SK-N-SH (cell line): Measurements from ENCODE around the gene ARID2. TPM values are rescaled to one million over a fixed set of nuclear protein-coding genes. Genes with fewer than 3 reads are reported as not detected.

Experiments used
- CTCF ChIA-PET: fragments of 300-600, 350-600 bp; formaldehyde crosslinking; extraction: SDS; loops from one replicate; lab custom pipeline; 2021; lab: Yijun Ruan, JAX
- POLR2A ChIA-PET: fragments of 350-600 bp; sonication (Branson Sonifier 250); formaldehyde crosslinking; extraction: SDS; loops from one replicate; lab custom pipeline; 2020; ENCODE audit warnings: antibody characterized with exemption, inconsistent platforms; lab: Yijun Ruan, JAX
- DNase-seq: peaks from one replicate; pipeline ENCODE4 v3.0.0; 2012
- H2AFZ ChIP-seq: fragments of 200-600 bp; sonication (generic); 2 replicates; pipeline ENCODE4 v1.8.1; 2016; ENCODE audit warnings: antibody characterized with exemption, mild to moderate bottlenecking, low read depth
- H3F3A ChIP-seq: fragments of 200-600 bp; sonication (generic); replicated peaks from 2 replicates; pipeline ENCODE3; 2016; ENCODE audit warnings: antibody characterized with exemption, mild to moderate bottlenecking; ENCODE audit not compliant: insufficient read depth
- H3K27ac ChIP-seq, 2 experiments: fragments of 200-500 bp in 1 of 2; fragments of 200-600 bp in 1 of 2; sonication (Bioruptor generic) in 1 of 2; sonication (generic), shearing (Covaris generic) in 1 of 2; 2 replicates each; pipeline versions ENCODE4 v1.5.1 to v1.6.1; 2014 to 2016; ENCODE audit warnings: low read depth in 2 of 2, inconsistent platforms in 1 of 2, low read length in 1 of 2, mild to moderate bottlenecking in 1 of 2, mixed read lengths in 1 of 2
- H3K27me3 ChIP-seq: fragments of 200-600 bp; sonication (generic), shearing (Covaris generic); 2 replicates; pipeline ENCODE4 v1.6.1; 2016; ENCODE audit warnings: mixed run types; ENCODE audit not compliant: insufficient read depth
- H3K36me3 ChIP-seq, 2 experiments: fragments of 200-500 bp in 1 of 2; fragments of 200-600 bp in 1 of 2; sonication (Bioruptor generic) in 1 of 2; sonication (generic) in 1 of 2; replicated peaks in 1 of 2; 2 replicates each; pipeline versions ENCODE3 to v1.5.1; 2014 to 2016; ENCODE audit warnings: low read length in 1 of 2, mild to moderate bottlenecking in 1 of 2; ENCODE audit not compliant: insufficient read depth in 2 of 2, control insufficient read depth in 1 of 2
- H3K4me1 ChIP-seq, 2 experiments: fragments of 200-500 bp in 1 of 2; fragments of 200-600 bp in 1 of 2; sonication (Bioruptor generic) in 1 of 2; sonication (generic), shearing (Covaris generic) in 1 of 2; 2 replicates each; pipeline versions ENCODE4 v1.5.1 to v1.6.1; 2014 to 2016; ENCODE audit warnings: low read depth in 1 of 2, low read length in 1 of 2, mixed run types in 1 of 2; ENCODE audit not compliant: insufficient read depth in 2 of 2, control insufficient read depth in 1 of 2
- H3K4me2 ChIP-seq: fragments of 200-600 bp; sonication (generic), shearing (Covaris generic); 2 replicates; pipeline ENCODE4 v1.6.1; 2017; ENCODE audit warnings: mixed run types
- H3K4me3 ChIP-seq, 2 experiments: fragments of 200-500 bp in 1 of 2; fragments of 200-600 bp in 1 of 2; sonication (Bioruptor generic) in 1 of 2; sonication (generic), shearing (Covaris generic) in 1 of 2; 2 replicates each; pipeline versions ENCODE4 v1.5.1 to v1.8.1; 2014 to 2016; ENCODE audit warnings: low read depth in 2 of 2, inconsistent platforms in 1 of 2, low read length in 1 of 2, mild to moderate bottlenecking in 1 of 2, mixed read lengths in 1 of 2, moderate library complexity in 1 of 2
- H3K79me2 ChIP-seq: fragments of 200-600 bp; sonication (generic); 2 replicates; pipeline ENCODE4 v1.8.1; 2017; ENCODE audit warnings: mild to moderate bottlenecking; ENCODE audit not compliant: insufficient read depth
- H3K9ac ChIP-seq: fragments of 200-600 bp; sonication (generic); 2 replicates; pipeline ENCODE4 v1.6.1; 2017; ENCODE audit warnings: mixed run types
- H3K9me2 ChIP-seq: fragments of 200-600 bp; sonication (generic); 2 replicates; pipeline ENCODE4 v1.6.1; 2017; ENCODE audit warnings: mixed run types
- H3K9me3 ChIP-seq: fragments of 200-600 bp; sonication (generic); 2 replicates; pipeline ENCODE4 v1.6.1; 2017; ENCODE audit warnings: mixed run types, mild to moderate bottlenecking, moderate library complexity
- H4K20me1 ChIP-seq: fragments of 200-600 bp; sonication (generic); 2 replicates; pipeline ENCODE4 v1.6.1; 2017; ENCODE audit warnings: mild to moderate bottlenecking, mixed run types; ENCODE audit not compliant: insufficient read depth
- CHD2 ChIP-seq: fragments of 150-350 bp; IDR thresholded peaks from 2 replicates; pipeline ENCODE4 v1.6.1; 2018; ENCODE audit warnings: low read length; ENCODE audit not compliant: partially characterized antibody
- MXI1 ChIP-seq: IDR thresholded peaks from 2 replicates; pipeline ENCODE4 v1.6.1; 2012; ENCODE audit warnings: mild to moderate bottlenecking, low read depth, low read length, improper control_type of control experiment
- RCOR1 ChIP-seq: fragments of 150-350 bp; IDR thresholded peaks from 2 replicates; pipeline ENCODE4 v1.6.1; 2017; ENCODE audit warnings: antibody characterized with exemption, low read length
- TEAD4 ChIP-seq: IDR thresholded peaks from 2 replicates; pipeline ENCODE4 v1.4.0; 2012; ENCODE audit warnings: mild to moderate bottlenecking, borderline replicate concordance; ENCODE audit not compliant: insufficient read depth
- WGBS: methylation state at CpG from one replicate; pipeline ENCODE4 v1.1.6; 2017; ENCODE audit warnings: low lambda C conversion rate; 5-methylcytosine and 5-hydroxymethylcytosine counted together
- polyA plus RNA-seq, 3 experiments: library from polyadenylated mRNA; depleted of rRNA; stranded (reverse); fragments of >200 nt; gene quantifications; 2 replicates each; pipeline ENCODE4 v1.2.3, GENCODE V29; 2012
- TF ChIP-seq, protein P1 (sequence below): fragments of 200-600 bp; sonication (generic); IDR thresholded peaks from 2 replicates; pipeline ENCODE4 v1.6.1; 2017; ENCODE audit warnings: antibody characterized with exemption, mild to moderate bottlenecking, moderate library complexity
- TF ChIP-seq, protein P2 (sequence below): fragments of 150-350 bp; IDR thresholded peaks from 2 replicates; pipeline ENCODE4 v1.6.1; 2017; ENCODE audit warnings: antibody characterized with exemption, low read length, low read depth, borderline replicate concordance
- TF ChIP-seq, protein P3 (sequence below): IDR thresholded peaks from 2 replicates; pipeline ENCODE4 v1.6.1; 2012; ENCODE audit warnings: mild to moderate bottlenecking, low read depth, low read length, moderate library complexity

The ARID2 gene
- polyA plus RNA-seq, 1 of the 3 experiments (the other 2 are of a cell fraction), result 5.9 TPM

DNA sequence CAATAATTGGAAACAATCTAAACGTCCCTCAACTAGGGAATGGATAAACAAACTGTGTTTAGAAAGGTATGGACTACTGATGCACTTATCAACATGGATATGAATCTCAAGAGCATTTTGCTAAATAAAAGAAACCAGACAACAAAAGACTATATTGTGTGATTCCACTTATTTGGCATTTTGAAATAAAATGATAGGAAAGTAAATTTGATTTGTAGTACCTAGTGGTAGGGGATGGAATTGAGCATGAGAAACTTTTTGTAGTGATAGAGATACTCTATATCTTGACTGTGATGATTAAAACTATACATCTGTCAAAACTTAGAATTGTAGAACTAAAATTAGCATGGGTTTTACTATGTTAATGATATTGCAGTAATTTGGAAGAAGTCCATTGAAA lies 87.1 kb downstream of the ARID2 start:
- no peak for TF ChIP-seq CHD2
- TF ChIP-seq, protein P1, sequence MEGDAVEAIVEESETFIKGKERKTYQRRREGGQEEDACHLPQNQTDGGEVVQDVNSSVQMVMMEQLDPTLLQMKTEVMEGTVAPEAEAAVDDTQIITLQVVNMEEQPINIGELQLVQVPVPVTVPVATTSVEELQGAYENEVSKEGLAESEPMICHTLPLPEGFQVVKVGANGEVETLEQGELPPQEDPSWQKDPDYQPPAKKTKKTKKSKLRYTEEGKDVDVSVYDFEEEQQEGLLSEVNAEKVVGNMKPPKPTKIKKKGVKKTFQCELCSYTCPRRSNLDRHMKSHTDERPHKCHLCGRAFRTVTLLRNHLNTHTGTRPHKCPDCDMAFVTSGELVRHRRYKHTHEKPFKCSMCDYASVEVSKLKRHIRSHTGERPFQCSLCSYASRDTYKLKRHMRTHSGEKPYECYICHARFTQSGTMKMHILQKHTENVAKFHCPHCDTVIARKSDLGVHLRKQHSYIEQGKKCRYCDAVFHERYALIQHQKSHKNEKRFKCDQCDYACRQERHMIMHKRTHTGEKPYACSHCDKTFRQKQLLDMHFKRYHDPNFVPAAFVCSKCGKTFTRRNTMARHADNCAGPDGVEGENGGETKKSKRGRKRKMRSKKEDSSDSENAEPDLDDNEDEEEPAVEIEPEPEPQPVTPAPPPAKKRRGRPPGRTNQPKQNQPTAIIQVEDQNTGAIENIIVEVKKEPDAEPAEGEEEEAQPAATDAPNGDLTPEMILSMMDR, result peak; percentile 18; the same call in 1 of the 2 replicates
- Histone ChIP-seq H3K9me3 (no peaks in the 10 kb centered on the region), H4K20me1 (no peaks in the 10 kb centered on the region), H3K4me2 (no peak overlapping the region), H3K4me3 (no peak overlapping the region), H3K4me1 (no peaks in the 10 kb centered on the region), H3K9me2 (no peaks in the 10 kb centered on the region), H3K27ac (no peak overlapping the region), H3K36me3 (peaks cover 37 to 71% of the 10 kb centered on the region in 2 experiments), H2AFZ (no peak overlapping the region), H3K9ac (no peak overlapping the region), H3F3A (peaks cover 7% of the 10 kb centered on the region), H3K79me2 (peaks cover 5% of the 10 kb centered on the region; the same call in 1 of the 2 replicates), H3K27me3 (no peaks in the 10 kb centered on the region)
- no peak for DNase-seq
- ChIA-PET POLR2A (no interaction called here), CTCF (interaction anchor here (1.0 kb wide), 1 partner anchor 133 kb away, joined by 4 read pairs; no protein-coding TSS in a partner anchor)
- WGBS, result 92% methylated on average over 1 of the region's 1 CpG

DNA sequence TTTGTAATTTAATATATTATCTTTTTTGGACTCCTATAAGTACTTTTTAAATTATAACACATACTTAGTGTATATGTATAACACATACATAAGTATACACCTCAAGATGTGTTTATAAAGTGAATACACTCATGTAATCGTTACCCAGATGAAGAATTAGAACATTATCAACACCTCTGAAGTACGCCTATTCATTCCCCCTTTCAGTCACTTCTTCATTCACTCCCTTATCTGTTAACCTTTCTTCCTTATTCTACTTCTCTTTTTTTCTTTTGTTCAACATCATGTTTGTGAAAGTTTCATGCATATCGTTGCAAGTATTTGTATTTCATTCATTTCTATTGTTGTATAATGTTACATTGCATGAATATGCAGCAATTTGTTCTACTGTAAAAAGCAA lies 98.5 kb downstream of the ARID2 start:
- no peak overlapping the region for H3K4me2 ChIP-seq
- H3K9me3 ChIP-seq, result no peaks in the 10 kb centered on the region
- 0 out of 2 replicates have a peak, but pooled peaks cover 4% of the 10 kb centered on the region for H3K9me2 ChIP-seq
- DNase-seq, result no peak
- ChIA-PET CTCF (interaction anchor here (0.8 to 1.2 kb wide), 2 partner anchors 15 to 66 kb away, joined by 3 read pairs; no protein-coding TSS in a partner anchor), POLR2A (no interaction called here)
- H3K36me3 ChIP-seq, result peaks cover 35 to 59% of the 10 kb centered on the region in 2 experiments
- H3K4me1 ChIP-seq, result no peaks in the 10 kb centered on the region
- no peaks in the 10 kb centered on the region; the same call in none of the 2 replicates for H3K79me2 ChIP-seq
- H4K20me1 ChIP-seq, result no peaks in the 10 kb centered on the region
- TF ChIP-seq, protein P2, sequence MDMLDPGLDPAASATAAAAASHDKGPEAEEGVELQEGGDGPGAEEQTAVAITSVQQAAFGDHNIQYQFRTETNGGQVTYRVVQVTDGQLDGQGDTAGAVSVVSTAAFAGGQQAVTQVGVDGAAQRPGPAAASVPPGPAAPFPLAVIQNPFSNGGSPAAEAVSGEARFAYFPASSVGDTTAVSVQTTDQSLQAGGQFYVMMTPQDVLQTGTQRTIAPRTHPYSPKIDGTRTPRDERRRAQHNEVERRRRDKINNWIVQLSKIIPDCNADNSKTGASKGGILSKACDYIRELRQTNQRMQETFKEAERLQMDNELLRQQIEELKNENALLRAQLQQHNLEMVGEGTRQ, result no peak
- no peak for TF ChIP-seq RCOR1
- no peak for TF ChIP-seq MXI1
- no peak for TF ChIP-seq TEAD4
- TF ChIP-seq, protein P1, result no peak
- TF ChIP-seq, protein P3, sequence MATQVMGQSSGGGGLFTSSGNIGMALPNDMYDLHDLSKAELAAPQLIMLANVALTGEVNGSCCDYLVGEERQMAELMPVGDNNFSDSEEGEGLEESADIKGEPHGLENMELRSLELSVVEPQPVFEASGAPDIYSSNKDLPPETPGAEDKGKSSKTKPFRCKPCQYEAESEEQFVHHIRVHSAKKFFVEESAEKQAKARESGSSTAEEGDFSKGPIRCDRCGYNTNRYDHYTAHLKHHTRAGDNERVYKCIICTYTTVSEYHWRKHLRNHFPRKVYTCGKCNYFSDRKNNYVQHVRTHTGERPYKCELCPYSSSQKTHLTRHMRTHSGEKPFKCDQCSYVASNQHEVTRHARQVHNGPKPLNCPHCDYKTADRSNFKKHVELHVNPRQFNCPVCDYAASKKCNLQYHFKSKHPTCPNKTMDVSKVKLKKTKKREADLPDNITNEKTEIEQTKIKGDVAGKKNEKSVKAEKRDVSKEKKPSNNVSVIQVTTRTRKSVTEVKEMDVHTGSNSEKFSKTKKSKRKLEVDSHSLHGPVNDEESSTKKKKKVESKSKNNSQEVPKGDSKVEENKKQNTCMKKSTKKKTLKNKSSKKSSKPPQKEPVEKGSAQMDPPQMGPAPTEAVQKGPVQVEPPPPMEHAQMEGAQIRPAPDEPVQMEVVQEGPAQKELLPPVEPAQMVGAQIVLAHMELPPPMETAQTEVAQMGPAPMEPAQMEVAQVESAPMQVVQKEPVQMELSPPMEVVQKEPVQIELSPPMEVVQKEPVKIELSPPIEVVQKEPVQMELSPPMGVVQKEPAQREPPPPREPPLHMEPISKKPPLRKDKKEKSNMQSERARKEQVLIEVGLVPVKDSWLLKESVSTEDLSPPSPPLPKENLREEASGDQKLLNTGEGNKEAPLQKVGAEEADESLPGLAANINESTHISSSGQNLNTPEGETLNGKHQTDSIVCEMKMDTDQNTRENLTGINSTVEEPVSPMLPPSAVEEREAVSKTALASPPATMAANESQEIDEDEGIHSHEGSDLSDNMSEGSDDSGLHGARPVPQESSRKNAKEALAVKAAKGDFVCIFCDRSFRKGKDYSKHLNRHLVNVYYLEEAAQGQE, result no peak
- peaks cover 7% of the 10 kb centered on the region for H3F3A ChIP-seq
- no peak overlapping the region for H3K4me3 ChIP-seq
- H3K9ac ChIP-seq, result no peak overlapping the region
- H2AFZ ChIP-seq, result no peak overlapping the region
- WGBS, result 98% methylated on average over 3 of the region's 3 CpGs
- H3K27me3 ChIP-seq, result no peaks in the 10 kb centered on the region
- no peak overlapping the region for H3K27ac ChIP-seq
